Fibroblast of gingiva (primary cell): ENCODE measurements around the gene IRF2BPL.

ENCODE experiments used
- DNase-seq: peaks from one replicate; pipeline ENCODE4 v3.0.0-alpha.2; 2011; ENCODE audit warnings: low read depth

Gene IRF2BPL

DNA sequence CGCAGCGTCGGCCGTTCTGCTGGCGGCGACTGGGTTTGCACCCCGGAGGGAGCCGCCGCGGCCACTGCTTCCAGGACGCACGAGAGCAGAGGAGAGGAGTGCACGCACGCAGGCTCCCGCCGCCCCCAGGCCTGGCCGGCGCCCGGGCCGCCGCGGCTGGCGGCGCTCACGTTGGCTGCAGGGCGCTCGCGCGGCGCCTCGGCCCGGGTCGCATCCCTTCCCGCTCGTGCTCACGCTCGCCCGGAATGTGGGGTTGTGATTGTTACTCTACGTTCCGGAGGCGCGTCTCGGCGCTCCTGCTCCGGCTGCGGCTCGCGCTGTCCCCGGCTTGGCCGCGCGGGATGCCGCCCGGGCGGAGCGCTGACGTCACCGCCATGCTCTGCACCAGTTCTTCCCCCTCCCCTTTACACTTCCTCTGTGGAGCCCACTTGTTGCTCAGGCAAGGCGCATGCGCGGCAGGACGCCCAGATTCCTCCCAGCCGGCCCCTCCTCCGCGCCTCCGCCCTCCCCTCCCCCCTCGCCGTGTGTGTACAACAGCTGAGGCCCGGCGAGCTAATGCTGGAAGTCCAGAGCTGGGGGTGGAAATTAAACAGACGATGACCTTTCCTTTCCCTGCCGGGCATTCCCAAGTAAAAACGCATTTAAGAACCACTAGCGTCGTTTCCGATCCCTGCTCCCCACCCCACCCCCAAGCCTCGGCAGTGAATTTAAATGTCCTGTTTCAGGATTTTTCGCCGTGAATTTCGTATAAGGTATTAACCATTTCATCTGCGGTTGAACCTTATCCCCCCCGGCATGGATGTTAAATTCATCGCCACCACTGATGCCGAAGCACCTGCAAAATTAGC lies at the start of gene IRF2BPL:
Gene IRF2BPL (minus strand): TSS at position 325 of the 848 bp plus-strand sequence. CDS start 916 bp downstream, outside the sequence.
- DNase-seq = peak; percentile 98

DNA sequence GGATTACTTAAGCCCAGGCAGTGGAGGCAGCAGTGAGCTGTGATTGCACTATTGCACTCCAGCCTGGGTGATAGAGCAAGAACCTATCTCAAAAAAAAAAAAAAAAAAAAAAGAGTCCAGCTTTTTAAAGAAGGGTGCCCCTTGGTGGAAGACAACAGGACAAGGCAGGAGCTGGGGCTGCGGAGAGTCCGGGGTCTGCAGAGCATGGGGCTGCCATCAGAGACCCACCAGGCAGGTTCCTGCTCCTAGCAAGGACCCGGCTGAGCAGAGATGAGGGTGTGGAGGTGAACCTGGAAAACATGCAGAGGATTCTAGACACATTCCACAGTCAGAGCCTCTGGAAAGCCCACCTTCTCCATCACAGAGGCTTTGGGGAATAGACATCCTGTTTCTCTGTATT lies 48.5 kb upstream of the IRF2BPL start:
- DNase-seq = no peak

DNA sequence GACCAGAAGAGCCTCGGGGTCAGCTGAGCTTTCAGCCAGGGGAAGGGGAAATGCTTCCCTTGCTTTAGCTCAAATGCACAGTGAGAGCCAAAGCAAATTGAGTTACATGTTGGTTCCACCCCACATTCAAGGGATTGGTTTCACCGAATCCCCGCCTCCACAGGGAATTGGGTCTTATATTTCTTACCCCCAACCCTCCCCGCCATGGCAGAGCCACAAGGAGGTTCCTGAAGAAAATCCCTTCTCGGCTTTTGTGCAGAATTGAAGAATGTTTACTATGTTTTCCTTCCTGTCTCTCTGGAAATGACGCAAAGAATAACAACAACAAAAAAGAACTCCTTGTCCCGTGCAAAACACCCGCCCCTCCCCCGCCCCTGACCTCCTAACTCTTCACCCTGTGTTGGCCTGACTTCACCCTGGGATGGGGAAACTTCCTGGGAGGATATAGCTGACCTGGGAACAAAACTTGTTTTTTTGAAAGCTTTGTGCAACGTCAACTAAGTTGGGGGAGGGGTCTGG lies 47.7 kb upstream of the IRF2BPL start:
- peak; percentile 86 for DNase-seq

- DNase-seq = no peak
Observed at GRCh38 chr14:77074969-77075368, 46.5 kb upstream of the IRF2BPL start.

- no peak for DNase-seq
Observed at GRCh38 chr14:77071938-77072388, 43.5 kb upstream of the IRF2BPL start.

- no peak for DNase-seq
Observed at GRCh38 chr14:77069551-77069950, 41.0 kb upstream of the IRF2BPL start.

DNA sequence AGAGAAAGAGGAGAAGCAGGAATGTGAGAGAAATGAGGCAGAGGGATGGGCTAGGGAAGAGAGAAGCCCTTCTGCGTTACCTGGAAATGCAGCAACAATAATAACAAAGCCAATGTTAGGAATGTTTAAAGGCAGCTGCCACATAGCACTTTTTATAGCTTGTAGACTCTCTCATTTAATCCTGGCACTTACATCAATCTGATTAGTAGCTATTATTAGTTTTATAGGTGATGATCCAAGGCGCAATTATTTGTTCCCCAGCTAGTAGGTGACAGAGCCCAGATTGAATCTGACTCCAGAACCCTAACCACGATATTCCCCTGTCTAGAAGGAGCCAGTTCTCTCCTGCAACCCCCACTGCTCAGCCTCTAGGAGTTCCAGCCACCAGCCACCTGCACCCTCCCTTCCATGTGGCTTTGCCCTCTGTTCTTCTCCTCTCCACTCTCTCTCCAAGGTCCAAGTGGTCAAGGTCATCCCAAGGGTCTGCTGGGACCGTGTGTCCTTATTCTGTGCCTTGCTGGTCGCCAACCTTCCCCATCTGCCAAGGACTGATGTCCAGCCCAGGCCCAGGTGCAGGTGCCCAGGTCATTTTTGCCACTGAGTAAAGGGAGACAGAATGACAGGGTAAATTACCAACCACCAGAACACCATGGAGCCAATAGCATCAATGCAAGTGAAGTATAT lies 40.2 kb upstream of the IRF2BPL start:
- no peak for DNase-seq

- DNase-seq = peak; percentile 39
Observed at GRCh38 chr14:77067632-77068516, 39.4 kb upstream of the IRF2BPL start.

DNA sequence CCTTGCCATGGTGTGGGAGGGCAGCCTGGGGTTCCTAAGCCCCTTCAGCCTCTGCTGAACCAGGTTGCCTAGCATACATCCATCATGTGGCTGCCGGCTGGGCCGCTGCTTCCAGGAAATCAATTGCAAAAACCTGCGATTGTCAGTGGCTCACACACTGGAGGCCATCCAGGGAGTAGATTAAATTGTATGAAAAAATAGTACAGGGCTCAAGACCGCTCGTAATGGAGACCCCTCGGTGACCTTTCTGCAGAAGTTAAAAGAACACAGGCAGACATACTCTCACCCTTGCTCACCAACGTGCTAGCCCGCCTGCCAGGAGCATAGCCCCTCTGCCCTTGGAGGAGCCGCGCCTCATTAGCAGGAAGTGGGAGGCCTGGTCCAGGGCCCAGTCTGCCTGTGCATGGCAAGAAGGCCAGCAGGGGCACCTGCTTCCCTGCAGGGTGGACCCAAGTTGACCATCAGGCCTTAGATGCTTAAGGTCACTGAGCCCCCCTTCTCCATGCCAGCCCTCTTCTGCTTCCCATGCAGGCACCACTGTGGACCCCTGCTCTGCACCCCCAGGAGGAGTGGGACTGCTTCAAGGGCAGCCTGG lies 38.2 kb upstream of the IRF2BPL start:
- DNase-seq = no peak

- DNase-seq = no peak
Observed at GRCh38 chr14:77065851-77066577, 37.5 kb upstream of the IRF2BPL start.

DNA sequence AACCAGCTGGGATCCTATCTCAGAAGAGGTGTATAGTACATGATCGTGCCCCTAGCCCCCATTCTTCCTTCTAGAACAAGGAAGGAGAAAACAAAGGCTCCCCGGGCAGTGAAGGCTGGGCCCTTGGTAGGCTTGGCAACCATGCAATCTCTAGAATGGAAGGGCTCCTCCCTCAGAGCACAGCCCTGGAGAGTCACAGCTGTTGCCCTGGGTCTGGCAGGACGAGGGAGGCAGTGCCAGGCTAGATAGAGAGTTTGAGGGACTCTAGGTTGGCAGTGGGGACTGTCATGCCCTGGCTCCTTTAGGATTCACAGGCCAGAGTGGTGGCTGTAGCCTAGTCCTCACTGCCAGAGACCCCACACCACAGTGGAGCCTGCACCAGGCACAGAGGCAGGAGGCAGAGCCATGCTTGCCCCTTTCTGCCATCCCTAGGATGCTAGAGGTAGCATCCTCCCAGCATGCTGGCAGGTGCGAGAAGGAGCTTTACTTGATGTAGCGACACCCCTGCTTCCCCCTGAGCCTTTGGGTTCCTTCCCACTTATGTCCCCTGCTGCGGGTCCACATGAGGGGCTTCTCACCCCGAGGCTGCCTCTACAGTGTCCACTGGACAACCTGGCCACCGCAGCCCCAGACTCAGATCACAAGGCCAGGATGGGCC lies 36.1 kb upstream of the IRF2BPL start:
- no peak for DNase-seq

DNA sequence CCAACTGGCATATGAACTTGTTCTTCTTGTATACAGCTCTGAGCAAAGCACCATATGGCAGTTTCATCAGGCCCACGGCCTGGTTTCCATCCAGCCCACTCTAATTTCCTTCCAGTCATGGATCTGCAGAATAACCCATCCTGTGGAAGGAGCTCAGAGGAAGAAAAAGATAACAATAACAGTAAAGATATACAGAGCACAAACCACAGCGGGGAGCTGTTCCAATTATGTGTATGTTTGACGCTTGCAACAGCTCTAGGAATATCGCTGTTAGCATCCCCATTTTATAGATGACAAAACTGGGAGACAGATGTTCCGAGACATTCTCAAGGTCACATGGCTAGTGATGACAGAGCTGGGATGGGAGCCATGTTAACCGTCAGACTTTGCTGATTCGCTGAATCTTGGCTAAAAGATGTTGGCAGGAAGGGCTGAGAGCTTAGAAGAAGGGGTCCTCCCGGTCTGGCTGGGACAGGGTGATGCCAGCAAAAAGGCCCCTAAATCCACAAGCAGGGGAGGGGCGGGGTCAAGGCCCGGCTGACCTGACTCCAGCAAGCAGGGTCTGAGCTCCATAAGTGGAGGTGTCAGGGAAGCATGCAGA lies 35.2 kb upstream of the IRF2BPL start:
- no peak for DNase-seq

- DNase-seq = no peak
Observed at GRCh38 chr14:77062261-77062660, 33.8 kb upstream of the IRF2BPL start.

GRCh38 chr14:77061630-77062257 lies 33.2 kb upstream of the IRF2BPL start:
- no peak for DNase-seq

DNA sequence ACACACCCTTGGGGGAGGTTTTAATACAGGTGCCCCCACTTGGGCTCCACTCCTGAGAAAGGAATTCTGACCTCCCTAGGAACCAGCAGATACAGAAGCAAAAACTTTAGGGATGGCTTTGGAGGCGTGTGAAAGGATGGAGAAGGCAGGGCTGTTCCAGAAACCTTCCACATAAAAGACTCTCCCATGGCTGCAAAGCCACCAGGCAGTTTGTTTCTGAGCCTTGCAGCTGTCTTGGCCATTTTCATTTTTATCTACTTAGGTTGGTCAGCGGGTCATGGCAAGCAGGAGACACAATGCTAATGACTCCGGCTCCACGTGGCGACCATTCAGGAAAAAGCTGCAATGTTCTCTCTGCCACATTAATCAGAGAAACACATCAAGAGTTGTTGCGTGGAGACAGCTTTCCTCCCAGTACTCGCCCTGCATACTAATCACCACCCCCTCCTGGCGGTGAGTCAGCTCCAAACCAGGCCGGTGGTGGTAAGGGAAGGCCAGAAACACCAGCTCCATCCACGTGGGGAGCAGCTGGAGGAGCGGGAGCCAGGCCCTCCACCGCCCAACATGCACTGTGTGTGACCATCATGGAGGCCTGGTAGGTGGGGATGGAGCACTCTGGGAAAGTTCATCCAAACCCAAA lies 30.9 kb upstream of the IRF2BPL start:
- peak; percentile 68 for DNase-seq

DNA sequence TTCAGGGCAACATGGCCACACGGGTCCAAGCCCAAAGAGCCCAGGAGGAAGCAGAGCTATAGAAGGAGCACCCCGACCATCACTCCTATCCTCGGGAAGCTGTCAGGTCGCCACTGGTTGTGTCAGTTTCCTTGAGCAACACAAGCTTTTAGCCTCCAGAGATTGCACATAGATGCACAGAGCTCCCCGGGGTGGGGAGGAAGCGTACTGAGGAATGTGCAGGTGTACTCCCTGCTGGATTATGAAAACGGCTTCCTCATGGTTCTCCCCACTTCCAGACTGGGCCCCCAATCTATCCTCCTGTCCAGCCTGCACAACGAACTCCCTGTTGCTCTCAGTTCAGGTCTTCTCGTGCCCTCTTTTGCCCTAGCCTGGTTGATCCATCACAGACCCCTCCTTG lies 30.3 kb upstream of the IRF2BPL start:
- no peak for DNase-seq

DNA sequence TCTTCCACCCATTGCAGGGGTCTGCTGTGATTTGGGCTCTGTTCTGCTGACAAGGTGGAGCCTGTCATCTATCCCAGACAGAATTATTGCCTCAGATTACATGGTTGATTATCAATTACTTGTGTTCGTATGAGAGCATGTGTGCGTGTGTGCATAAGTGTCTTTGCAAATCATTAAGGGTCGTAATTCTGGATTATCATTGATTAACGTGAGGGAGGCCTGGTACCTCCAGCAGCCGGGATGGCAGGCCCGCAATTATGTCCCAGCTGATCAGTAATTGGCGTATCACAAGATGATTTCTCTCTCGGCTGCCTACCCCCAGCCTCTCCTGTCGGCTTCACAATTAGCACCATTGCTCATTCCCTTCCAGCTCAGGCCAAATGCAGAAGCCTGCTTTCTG lies 29.6 kb upstream of the IRF2BPL start:
- no peak for DNase-seq

GRCh38 chr14:77055981-77056380 lies 27.5 kb upstream of the IRF2BPL start:
- DNase-seq = no peak

- DNase-seq = no peak
Observed at GRCh38 chr14:77055306-77055705, 26.8 kb upstream of the IRF2BPL start.
